Coronary artery (tissue), 2 donors: ENCODE results near the gene AKR7A3.

Source experiments
- DNase-seq: peaks from one replicate; pipeline ENCODE4 v3.0.0-alpha.2; 2017; ENCODE audit warnings: low spot score
- H3K27ac ChIP-seq, 2 donors: fragments of 200-600 bp; sonication (generic); one replicate each; pipeline ENCODE4 v1.5.1; 2016 to 2019
- H3K4me3 ChIP-seq: fragments of 200-600 bp; sonication (generic); 2 replicates; pipeline ENCODE4 v1.5.1; 2016; ENCODE audit warnings: mild to moderate bottlenecking, moderate library complexity
- CTCF ChIP-seq: fragments of 200-600 bp; sonication (generic); IDR thresholded peaks from one replicate; pipeline ENCODE4 v1.5.1; 2019; ENCODE audit warnings: antibody characterized with exemption

Gene AKR7A3

GRCh38 chr1:19311931-19312781, 23.6 kb upstream of the AKR7A3 start, which contains the start of the genes AKR7A2 and SLC66A1:
TSS of gene AKR7A2 (minus strand) at chr1:19312144. CDS start at chr1:19312124, 20 bp downstream.
TSS of gene SLC66A1 (plus strand) at chr1:19312326. CDS start at chr1:19317678, 5,352 bp downstream.
- Histone ChIP-seq H3K4me3 (peak within 1 kb of the TSS; percentile 89), H3K27ac (peak within 1 kb of the TSS; percentile 66 to 98)
- no peak for TF ChIP-seq CTCF
- peak; percentile 95 for DNase-seq

- no peak for TF ChIP-seq CTCF
- no peak for DNase-seq
- peak overlapping the region; percentile 28 to 98 for H3K27ac ChIP-seq
- peak overlapping the region; percentile 89 for H3K4me3 ChIP-seq
Observed at GRCh38 chr1:19311503-19311930, 22.9 kb upstream of the AKR7A3 start.

- no peak for TF ChIP-seq CTCF
Observed at GRCh38 chr1:19310720-19311502, 22.3 kb upstream of the AKR7A3 start.

GRCh38 chr1:19310061-19310460, 21.5 kb upstream of the AKR7A3 start:
- H3K27ac ChIP-seq: no peak overlapping the region
- DNase-seq: no peak
- TF ChIP-seq CTCF: no peak
- H3K4me3 ChIP-seq: no peak overlapping the region

More at GRCh38 chr1:19310720-19311502, 22.3 kb upstream of the AKR7A3 start:
- no peak for DNase-seq
- peak overlapping the region; percentile 89 for H3K4me3 ChIP-seq
- H3K27ac ChIP-seq: peak overlapping the region; percentile 28 to 98

- Histone ChIP-seq H3K4me3 (no peak overlapping the region), H3K27ac (no peak overlapping the region)
- TF ChIP-seq CTCF: no peak
- no peak for DNase-seq
Observed at GRCh38 chr1:19309123-19309813, 20.7 kb upstream of the AKR7A3 start.

GRCh38 chr1:19308509-19308907, 19.9 kb upstream of the AKR7A3 start:
- no peak for TF ChIP-seq CTCF
- DNase-seq: no peak
- H3K27ac ChIP-seq: no peak overlapping the region
- H3K4me3 ChIP-seq: no peak overlapping the region
